Pons (tissue), 1 donor: ENCODE measurements around the gene CHRNA7.

Experiments used
- DNase-seq: peaks from one replicate; pipeline ENCODE4 v3.0.0-alpha.2; 2016; ENCODE audit warnings: low spot score

The CHRNA7 gene

DNA sequence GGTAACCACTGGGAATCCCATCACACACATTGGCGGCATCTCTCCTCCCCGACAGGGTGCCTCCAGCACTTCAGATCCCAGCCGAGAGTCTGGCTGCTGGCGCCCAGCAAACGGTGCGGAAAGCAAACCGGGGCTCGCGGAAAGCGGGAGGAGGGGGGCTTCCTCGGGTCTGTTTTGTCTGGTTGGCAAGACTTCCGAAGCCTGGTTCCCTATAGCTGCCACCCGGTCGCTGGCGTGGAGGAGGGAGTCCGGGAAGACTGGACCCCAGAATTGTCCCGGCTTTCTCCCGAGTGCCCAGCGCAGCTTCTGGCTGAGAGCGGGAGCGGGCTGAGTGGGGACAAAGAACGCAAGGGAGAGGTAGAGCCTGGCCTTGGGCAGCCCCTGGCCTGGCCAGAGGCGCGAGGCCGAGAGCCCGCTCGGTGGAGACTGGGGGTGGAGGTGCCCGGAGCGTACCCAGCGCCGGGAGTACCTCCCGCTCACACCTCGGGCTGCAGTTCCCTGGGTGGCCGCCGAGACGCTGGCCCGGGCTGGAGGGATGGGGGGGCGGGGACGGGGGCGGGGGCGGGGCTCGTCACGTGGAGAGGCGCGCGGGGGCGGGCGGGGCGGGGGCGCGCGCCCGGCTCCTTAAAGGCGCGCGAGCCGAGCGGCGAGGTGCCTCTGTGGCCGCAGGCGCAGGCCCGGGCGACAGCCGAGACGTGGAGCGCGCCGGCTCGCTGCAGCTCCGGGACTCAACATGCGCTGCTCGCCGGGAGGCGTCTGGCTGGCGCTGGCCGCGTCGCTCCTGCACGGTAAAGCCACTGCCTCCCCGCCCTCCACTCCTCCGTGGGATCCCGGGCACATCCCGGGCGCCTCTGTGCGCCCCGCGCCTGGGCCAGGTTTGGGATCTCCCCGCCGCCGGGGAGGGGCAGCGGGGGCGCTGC lies at the start of gene CHRNA7:
Gene CHRNA7 (plus strand): TSS at position 654 of the 920 bp plus-strand sequence. CDS start 80 bp downstream, at position 734.
- DNase-seq = peak; percentile 12

GRCh38 chr15:31985607-31986006 lies 44.7 kb upstream of the CHRNA7 start:
- DNase-seq = no peak

DNA sequence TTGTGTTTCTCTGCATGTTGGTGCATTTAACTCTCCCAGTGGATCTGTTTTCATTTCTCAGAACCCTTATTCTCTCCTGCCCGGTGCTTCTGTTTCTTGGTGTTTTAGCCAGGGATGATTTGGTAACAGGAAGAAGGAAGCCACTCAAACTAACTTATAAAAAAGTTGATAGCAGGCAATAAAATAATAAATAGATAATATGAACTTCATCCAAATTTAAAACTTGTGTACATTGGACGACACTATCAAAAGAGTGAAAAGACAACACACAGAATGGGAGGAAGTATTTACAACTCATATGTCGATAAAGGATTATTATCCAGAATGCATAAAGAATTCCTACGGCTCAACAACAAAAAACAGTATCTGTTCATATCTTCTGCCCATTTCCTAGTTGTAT lies 37.3 kb upstream of the CHRNA7 start:
- no peak for DNase-seq

GRCh38 chr15:31997711-31998110 lies 32.6 kb upstream of the CHRNA7 start:
- no peak for DNase-seq

DNA sequence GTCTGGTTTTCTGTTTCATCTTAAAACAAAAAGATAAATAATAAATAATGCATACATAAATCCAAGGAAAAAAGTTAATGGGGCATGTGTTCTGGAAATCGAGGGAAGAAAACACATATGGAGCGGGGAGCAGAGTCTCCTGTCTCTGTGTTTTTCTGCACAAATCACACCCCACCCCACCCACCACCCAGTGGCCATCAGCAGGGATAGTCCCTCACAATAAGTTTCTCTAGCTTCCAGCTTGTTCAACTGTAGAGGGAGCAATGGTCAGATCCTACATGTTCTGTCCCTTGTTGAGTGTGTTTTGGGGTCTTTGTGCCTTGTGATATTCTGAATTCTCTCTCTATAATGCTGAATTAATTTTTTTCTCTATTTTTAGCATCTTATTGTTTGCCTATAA lies 26.8 kb upstream of the CHRNA7 start:
- DNase-seq = no peak

- DNase-seq = no peak
Measured at GRCh38 chr15:32004249-32004648, 26.1 kb upstream of the CHRNA7 start.

DNA sequence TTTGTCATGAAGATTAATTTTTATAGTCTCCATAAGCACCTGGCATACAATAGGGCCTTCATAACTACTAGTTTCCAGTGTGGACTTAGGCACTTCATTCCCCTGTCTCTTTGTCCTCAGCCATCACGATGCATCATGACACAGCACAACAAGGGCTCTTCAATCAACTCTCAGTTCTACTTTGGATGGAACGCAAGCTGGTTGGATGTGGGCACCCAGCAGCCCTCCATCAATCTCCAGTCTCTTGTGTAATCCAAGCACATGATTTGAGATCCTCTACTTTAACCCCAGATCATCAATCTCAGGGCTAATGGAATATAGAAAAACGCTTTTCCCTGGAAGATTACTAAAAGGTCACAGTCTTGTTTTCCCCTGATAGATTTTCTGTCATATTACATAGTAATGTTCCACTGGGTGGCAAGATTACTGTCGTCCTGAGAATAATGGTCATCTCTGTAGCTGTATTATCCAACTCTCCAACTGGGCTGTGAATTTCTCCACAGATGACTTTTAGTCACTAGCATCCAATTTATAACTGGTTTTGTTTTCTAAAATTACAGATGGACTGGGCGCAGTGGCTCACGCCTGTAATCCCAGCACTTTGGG lies 22.9 kb upstream of the CHRNA7 start:
- DNase-seq = no peak

DNA sequence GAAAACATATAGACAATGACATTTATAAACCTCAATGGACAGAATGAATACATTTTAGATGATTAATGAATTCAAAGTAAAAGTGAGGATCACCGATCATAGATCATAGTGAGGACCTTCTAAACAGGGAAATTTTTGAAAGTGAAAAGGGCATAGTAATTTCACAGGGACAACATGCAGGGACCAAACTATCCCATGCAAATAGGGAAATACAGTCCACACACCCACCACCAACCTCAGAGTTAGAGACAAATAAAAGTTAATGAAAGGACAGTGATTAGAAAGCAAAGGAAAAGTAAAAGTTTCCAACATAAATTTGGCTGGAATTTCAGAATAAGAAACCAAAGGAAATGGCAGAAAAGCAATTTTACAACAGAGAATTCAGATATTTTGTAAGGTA lies 15.4 kb upstream of the CHRNA7 start:
- DNase-seq = no peak

GRCh38 chr15:32020156-32020555 lies 10.2 kb upstream of the CHRNA7 start:
- no peak for DNase-seq

GRCh38 chr15:32028921-32029320 lies 1.4 kb upstream of the CHRNA7 start:
- no peak for DNase-seq

DNA sequence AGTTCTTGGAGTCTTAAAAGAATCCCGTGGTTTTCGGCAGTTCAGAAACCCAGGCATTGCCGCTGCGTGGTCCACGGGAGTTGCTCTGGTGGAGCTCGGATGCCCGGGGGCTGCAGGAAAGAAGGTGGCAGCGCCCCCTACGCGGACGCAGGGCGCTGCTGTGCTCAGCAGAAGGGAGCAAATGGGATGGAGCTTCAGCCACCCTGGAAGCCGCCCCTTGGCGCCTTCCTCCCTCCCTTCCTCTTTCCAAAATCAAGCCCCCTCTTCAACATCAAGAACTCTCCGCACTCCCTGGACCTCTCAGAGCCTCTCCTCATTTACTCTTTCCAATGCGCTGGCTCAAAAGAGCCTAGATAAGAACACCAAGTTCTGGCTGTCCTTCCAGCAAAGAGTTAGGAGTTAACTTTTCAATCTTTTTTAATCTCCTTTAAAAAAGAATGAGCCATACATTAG lies 880 bp upstream of the CHRNA7 start:
- DNase-seq = peak; percentile 47

- DNase-seq = no peak
Measured at GRCh38 chr15:32030795-32031194, 480 bp downstream of the CHRNA7 start.

DNA sequence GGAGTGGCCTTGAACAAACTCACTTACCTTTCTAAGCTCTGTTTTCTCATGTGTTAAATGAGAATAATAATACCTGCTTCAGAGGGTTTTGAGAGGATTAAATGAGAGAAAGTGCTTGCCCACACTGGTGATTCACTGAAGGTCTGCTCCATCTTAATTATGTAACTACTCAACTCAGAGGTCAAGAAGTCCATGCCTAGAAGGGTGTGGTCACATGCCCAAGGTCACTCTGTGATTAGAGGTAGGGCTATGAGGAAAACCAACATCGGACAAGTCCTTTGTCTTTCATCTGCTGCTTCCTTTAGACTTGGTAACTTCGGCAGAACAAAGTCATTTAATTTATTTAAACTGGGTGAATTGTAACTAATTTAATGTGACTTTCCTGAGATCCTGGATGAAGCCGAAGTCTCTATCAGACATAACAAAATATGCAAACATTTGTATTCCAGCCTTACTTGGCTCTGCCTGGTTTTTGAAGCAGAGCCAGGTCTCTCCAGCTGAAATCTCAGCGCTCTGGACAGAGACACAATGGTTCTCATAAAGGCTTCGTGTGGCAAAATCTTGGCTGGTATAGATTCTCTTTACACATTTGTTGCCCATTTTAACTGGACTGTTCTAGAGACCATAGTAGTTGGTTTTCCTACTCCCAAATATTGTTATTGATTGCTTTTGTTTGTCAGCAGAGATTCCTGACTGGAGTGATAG lies 3.0 kb downstream of the CHRNA7 start:
- DNase-seq = peak; percentile 73

GRCh38 chr15:32034106-32034505 lies 3.8 kb downstream of the CHRNA7 start:
- no peak for DNase-seq

- no peak for DNase-seq
Measured at GRCh38 chr15:32035285-32035684, 5.0 kb downstream of the CHRNA7 start.

GRCh38 chr15:32036971-32037370 lies 6.7 kb downstream of the CHRNA7 start:
- no peak for DNase-seq

DNA sequence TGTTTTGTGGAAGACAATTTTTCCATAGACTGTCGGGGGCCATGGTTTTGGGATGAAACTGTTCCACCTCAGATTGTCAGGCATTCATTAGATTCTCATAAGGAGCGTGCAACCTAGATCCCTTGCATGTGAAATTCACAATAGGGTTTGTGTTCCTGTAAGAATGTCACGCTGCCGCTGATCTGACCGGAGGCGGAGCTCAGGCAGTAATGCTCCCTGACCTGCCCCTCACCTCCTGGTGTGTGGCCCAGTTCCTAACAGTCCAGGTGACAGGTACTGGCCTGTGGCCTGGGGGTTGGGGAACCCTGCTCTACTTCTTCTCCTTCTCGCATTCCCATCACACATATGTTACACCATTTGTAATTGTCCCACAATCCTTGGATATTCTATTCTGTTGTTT lies 11.0 kb downstream of the CHRNA7 start:
- no peak for DNase-seq

DNA sequence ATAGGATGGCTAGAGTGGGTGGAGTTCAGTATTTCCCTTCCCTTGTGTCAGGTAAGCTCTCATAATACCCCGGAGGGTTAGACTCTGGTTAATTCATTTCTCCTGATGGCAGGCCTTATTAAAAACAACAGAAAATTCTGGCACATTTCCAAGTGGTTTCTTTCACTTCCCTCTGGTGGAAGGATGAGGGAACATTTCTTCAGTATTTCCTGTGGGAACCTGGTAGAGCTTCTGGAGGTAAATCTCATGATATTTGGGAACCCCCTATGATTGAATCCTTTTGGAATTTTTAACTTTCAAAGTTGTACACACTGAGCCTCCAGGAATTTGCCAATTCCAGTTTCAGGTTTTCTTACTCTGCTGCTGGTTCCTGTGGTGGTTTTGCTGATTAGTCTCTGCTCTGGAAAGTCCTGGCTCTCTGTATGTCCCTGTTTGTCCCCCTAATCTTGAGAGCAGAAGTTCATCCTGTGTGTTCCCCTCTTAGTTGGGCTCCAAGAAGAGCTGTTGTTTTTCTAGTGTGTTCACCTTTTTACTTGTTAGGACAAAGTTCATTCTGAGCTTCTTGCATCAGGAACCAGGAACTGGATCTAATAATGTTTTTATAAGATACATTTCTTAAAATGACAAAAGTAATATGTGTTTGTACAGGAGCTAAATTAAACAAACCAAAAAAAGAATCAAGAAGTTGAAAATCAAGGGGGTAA lies 12.1 kb downstream of the CHRNA7 start:
- no peak for DNase-seq

DNA sequence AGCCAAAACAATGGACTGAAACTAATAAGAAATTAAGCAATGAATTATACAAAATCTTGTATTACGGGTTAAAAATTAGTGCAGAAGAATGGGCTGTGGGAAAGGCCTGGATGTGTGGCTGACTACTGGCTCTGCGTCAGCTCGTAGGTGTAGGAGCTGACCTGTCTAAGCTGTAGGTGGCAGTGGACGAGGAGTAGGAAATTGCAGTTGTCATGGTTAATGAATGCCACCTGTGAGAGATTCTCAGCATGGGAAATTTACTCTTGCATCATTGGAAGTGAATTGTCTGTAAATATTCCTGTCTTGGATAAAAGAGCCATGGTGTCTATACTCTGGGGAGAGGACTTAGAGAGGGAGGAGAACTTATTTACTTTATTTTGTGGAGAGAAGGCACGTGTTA lies 23.4 kb downstream of the CHRNA7 start:
- no peak for DNase-seq

DNA sequence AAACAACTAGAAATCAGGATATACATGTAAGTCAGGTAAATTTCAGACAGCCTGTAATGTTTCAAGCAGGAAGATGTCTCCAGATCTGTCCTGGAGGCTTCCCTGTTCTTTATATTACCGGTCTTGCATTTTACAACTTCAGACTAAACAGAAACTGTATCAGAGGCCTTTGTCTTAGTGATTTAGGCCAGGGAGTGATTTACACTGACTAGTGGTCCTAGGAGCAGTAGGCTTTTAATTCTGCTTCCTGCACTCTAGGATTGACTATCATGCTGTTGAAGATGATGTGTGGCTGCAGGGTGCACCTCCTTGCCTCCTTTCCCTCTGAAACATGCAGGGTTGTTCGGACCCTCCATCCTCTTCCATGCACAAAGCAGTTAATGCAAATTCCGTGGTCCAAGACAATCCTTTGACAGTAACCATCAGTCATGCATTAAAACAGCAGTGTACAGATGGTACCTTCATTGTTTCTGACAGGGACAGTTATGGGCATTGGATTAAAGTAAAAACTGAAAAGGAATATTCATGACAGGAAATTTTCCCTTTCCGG lies 27.6 kb downstream of the CHRNA7 start:
- DNase-seq = no peak

DNA sequence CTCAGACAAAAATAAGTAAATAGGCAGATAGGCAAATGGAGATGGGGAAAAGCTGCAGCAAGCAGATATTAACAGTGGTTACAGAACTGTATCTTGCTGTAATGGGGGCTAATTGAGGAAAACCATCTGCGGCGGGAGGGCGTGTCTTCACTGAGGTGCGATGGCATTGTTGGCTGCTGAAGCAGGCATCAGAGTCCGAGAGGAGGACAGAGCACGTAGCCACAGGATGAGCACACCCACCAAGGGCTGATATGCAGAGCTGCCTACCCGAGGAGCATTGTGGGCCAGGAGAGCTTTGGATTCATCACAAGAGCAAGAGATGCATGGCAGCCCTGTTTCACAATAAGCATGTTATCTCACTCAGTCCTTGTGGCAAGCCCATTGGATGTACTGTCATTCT lies 30.4 kb downstream of the CHRNA7 start:
- DNase-seq = no peak

DNA sequence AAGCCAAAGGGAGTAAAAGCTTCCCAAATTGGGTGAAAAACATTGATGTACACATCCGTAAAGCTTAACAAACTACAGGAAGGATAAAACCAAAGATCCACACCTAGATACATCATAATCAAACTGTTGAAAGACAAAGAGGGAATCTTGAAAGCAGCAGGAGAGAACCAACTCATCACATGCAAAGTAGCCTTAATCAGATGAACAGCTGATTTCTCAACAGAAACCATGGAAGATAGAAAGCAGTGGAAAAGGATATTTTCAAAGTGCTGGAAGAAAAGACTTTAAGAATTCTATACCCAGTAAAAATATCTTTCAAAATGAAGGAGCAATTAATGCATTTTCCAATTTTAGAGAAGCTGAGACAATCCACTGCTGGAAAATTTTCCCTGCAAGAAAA lies 36.8 kb downstream of the CHRNA7 start:
- no peak for DNase-seq
